ENCODE data around the gene SLC44A3. TPM values are rescaled to one million over a fixed set of nuclear protein-coding genes. Genes with fewer than 3 reads are reported as not detected.

The SLC44A3 gene
- total and polyA plus RNA-seq, 2 of the 13 experiments (the other 11 are each of a cell fraction or from before 2014, with no cell fraction given): 6.8 to 14.1 TPM

DNA sequence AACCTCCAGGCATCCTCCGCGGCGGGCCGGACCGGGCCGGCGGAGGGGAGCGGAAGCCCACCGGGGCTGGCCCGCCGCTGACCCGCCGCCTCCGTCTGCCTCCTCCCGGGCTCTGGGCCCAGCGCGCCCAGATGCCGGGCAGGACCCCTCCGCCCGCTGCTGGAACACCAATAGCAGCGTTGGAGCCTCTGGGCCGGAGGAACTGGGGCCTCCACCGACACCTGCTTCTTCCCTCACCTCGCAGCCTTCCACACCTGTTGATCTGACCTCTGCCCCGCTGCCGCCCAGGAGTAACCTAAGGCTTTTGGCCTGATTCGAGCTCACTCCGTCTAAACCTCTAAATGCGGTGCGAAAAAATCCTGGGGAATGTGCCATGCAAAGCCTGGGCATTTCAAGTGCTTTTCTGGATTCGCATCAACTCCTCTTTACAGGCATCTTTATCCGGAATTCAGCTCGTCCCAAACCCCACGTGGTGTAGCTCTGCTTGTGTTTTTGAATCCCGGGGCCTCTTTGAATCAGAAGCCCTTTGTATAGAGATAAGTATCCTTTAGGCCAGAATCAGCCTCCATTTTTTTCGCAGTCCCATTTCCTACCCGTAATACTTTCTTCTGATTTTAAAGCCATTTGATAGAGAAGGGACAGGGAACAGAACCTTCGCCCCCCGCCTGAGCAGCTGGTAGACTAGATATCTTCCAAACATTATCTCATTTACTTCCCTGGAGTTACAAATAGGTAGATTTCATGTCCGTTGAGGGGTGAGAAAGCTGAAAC is 107.4 kb downstream of the SLC44A3 start (continued):
- TF ChIP-seq, protein P1, sequence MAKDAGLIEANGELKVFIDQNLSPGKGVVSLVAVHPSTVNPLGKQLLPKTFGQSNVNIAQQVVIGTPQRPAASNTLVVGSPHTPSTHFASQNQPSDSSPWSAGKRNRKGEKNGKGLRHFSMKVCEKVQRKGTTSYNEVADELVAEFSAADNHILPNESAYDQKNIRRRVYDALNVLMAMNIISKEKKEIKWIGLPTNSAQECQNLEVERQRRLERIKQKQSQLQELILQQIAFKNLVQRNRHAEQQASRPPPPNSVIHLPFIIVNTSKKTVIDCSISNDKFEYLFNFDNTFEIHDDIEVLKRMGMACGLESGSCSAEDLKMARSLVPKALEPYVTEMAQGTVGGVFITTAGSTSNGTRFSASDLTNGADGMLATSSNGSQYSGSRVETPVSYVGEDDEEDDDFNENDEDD (CRISPR knock-in tag; IDR thresholded peaks at IDR 0.05; ENCODE audit: borderline replicate concordance): no peak
- TF ChIP-seq, protein P2, sequence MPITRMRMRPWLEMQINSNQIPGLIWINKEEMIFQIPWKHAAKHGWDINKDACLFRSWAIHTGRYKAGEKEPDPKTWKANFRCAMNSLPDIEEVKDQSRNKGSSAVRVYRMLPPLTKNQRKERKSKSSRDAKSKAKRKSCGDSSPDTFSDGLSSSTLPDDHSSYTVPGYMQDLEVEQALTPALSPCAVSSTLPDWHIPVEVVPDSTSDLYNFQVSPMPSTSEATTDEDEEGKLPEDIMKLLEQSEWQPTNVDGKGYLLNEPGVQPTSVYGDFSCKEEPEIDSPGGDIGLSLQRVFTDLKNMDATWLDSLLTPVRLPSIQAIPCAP (CRISPR knock-in tag; IDR thresholded peaks at IDR 0.05; ENCODE audit: low read depth): no peak
- TF ChIP-seq ZNF569 (CRISPR knock-in tag; IDR thresholded peaks at IDR 0.05; ENCODE audit: borderline replicate concordance) (0 out of 2 replicates have a peak, but pooled peaks have one; percentile 16), ZSCAN30 (CRISPR knock-in tag; IDR thresholded peaks at IDR 0.05) (peak; percentile 60; the same call in 1 of the 2 replicates), ZNF263 (CRISPR knock-in tag; IDR thresholded peaks at IDR 0.05) (no peak), ZNF816 (CRISPR knock-in tag; IDR thresholded peaks at IDR 0.05; ENCODE audit: borderline replicate concordance) (peak; percentile 11; the same call in 1 of the 2 replicates), HOXD1 (CRISPR knock-in tag; IDR thresholded peaks at IDR 0.05) (no peak), HNRNPLL (IDR thresholded peaks at IDR 0.05; ENCODE audit: low read depth, low read length, poor library complexity, severe bottlenecking) (peak; percentile 42), AHR (CRISPR knock-in tag; IDR thresholded peaks at IDR 0.05) (no peak), ZNF773 (CRISPR knock-in tag; IDR thresholded peaks at IDR 0.05; ENCODE audit: borderline replicate concordance) (0 out of 2 replicates have a peak, but pooled peaks have one; percentile 54), NAIF1 (CRISPR knock-in tag; IDR thresholded peaks at IDR 0.05; ENCODE audit: borderline replicate concordance) (no peak), MIER2 (CRISPR knock-in tag; IDR thresholded peaks at IDR 0.05) (no peak), U2AF1 (optimal IDR thresholded peaks at IDR 0.05; ENCODE audit: low read depth, low read length) (no peak), ZNF256 (CRISPR knock-in tag; conservative IDR thresholded peaks at IDR 0.05) (0 out of 2 replicates have a peak, but pooled peaks have one; percentile 22), ZNF766 (CRISPR knock-in tag; IDR thresholded peaks at IDR 0.05; ENCODE audit: borderline replicate concordance) (no peak), SMAD1 (CRISPR knock-in tag; IDR thresholded peaks at IDR 0.05; ENCODE audit: borderline replicate concordance, low read depth) (no peak), ZFX (CRISPR knock-in tag; IDR thresholded peaks at IDR 0.05; ENCODE audit: low read depth) (peak; percentile 85), ELF4 (CRISPR knock-in tag; IDR thresholded peaks at IDR 0.05; ENCODE audit: borderline replicate concordance) (no peak; the same call in 1 of the 2 replicates)
- TF ChIP-seq, protein P3, sequence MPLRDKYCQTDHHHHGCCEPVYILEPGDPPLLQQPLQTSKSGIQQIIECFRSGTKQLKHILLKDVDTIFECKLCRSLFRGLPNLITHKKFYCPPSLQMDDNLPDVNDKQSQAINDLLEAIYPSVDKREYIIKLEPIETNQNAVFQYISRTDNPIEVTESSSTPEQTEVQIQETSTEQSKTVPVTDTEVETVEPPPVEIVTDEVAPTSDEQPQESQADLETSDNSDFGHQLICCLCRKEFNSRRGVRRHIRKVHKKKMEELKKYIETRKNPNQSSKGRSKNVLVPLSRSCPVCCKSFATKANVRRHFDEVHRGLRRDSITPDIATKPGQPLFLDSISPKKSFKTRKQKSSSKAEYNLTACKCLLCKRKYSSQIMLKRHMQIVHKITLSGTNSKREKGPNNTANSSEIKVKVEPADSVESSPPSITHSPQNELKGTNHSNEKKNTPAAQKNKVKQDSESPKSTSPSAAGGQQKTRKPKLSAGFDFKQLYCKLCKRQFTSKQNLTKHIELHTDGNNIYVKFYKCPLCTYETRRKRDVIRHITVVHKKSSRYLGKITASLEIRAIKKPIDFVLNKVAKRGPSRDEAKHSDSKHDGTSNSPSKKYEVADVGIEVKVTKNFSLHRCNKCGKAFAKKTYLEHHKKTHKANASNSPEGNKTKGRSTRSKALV (CRISPR knock-in tag; IDR thresholded peaks at IDR 0.05): no peak
- TF ChIP-seq, protein P4, sequence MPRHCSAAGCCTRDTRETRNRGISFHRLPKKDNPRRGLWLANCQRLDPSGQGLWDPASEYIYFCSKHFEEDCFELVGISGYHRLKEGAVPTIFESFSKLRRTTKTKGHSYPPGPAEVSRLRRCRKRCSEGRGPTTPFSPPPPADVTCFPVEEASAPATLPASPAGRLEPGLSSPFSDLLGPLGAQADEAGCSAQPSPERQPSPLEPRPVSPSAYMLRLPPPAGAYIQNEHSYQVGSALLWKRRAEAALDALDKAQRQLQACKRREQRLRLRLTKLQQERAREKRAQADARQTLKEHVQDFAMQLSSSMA (CRISPR knock-in tag; IDR thresholded peaks at IDR 0.05): peak; percentile 13; the same call in 1 of the 2 replicates
- TF ChIP-seq, protein P5, sequence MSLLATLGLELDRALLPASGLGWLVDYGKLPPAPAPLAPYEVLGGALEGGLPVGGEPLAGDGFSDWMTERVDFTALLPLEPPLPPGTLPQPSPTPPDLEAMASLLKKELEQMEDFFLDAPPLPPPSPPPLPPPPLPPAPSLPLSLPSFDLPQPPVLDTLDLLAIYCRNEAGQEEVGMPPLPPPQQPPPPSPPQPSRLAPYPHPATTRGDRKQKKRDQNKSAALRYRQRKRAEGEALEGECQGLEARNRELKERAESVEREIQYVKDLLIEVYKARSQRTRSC (CRISPR knock-in tag; IDR thresholded peaks at IDR 0.05; ENCODE audit: low read depth): no peak

Data from HepG2 (cell line).